Subcutaneous adipose tissue (tissue), 4 donors: ENCODE results near the gene LRRC71. TPM values are rescaled to one million over a fixed set of nuclear protein-coding genes. Genes with fewer than 3 reads are reported as not detected.

ENCODE experiments used
- CTCF ChIP-seq: fragments of 450-650 bp; IDR thresholded peaks from one replicate; pipeline ENCODE4 v1.5.1; 2016; ENCODE audit warnings: low read depth, mild to moderate bottlenecking, control low read depth, antibody characterized with exemption, moderate library complexity
- total RNA-seq, 4 donors: library from RNA; depleted of rRNA; stranded (reverse); fragments of >200 nt; gene quantifications; one replicate each; pipeline ENCODE4 v1.1.0, GENCODE V29; 2016

The LRRC71 gene
- total RNA-seq, 4 donors from 2014 or later: 0.94 TPM; not detected in 3

GRCh38 chr1:156913809-156914387 lies 6.5 kb upstream of the LRRC71 start:
- no peak for TF ChIP-seq CTCF

- TF ChIP-seq CTCF: no peak
These were observed 6.0 kb upstream of the LRRC71 start for GRCh38 chr1:156914440-156914856.

GRCh38 chr1:156921053-156921529 lies 659 bp downstream of the LRRC71 start:
- TF ChIP-seq CTCF: no peak

- TF ChIP-seq CTCF: no peak
These were observed 2.7 kb downstream of the LRRC71 start for GRCh38 chr1:156922986-156923669.

GRCh38 chr1:156923670-156924477 lies 3.4 kb downstream of the LRRC71 start:
- no peak for TF ChIP-seq CTCF

GRCh38 chr1:156924478-156925153 lies 4.2 kb downstream of the LRRC71 start:
- TF ChIP-seq CTCF: no peak
